ENCODE data around the gene GKN2. TPM values are rescaled to one million over a fixed set of nuclear protein-coding genes. Genes with fewer than 3 reads are reported as not detected.

The GKN2 gene
- total RNA-seq, 1 experiment from 2014 or later: not detected

GRCh38 chr2:68942827-68943226 is 9.9 kb downstream of the GKN2 start:
- peaks cover 12% of the 10 kb centered on the region for H3K4me1 Mint-ChIP-seq

DNA sequence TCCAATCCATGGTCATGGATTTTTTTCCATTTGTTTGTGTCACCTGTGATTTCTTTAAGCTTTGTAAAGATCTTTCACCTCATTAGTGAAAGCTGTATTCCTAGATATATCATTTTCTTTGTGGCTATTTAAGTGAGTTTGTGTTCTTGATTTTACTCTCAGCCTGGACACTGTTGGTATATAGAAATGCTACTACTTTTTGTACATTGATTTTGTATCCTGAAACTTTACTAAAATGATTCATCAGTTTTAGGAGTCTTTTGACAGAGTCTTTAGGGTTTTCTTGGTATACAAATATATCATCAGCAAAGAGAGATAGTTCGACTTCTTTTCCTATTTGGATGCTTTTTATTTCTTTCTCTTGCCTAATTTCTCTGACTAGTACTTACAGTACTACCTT is 12.3 kb downstream of the GKN2 start:
- Mint-ChIP-seq H3K27me3 (ENCODE audit: low read depth) (peaks cover 9% of the 10 kb centered on the region), H3K4me1 (peaks cover 12% of the 10 kb centered on the region), H3K27ac (no peak overlapping the region), H3K9me3 (peaks cover 15% of the 10 kb centered on the region), H3K4me3 (no peak overlapping the region), H3K36me3 (no peaks in the 10 kb centered on the region)
- DNase-seq (ENCODE audit: low spot score) (no peak), ATAC-seq (no peak)
- ChIA-PET POLR2A (no interaction called here), CTCF (no interaction called here)
- TF ChIP-seq RELA (CRISPR knock-in tag; IDR thresholded peaks at IDR 0.05; ENCODE audit: borderline replicate concordance) (no peak), HMGA2 (CRISPR knock-in tag; IDR thresholded peaks at IDR 0.05) (no peak), ZNF232 (CRISPR knock-in tag; IDR thresholded peaks at IDR 0.05) (no peak), ZNF219 (CRISPR knock-in tag; IDR thresholded peaks at IDR 0.05; ENCODE audit: borderline replicate concordance) (no peak), TCF7 (CRISPR knock-in tag; IDR thresholded peaks at IDR 0.05; ENCODE audit: low read depth) (no peak), NFYB (CRISPR knock-in tag; conservative IDR thresholded peaks at IDR 0.05; ENCODE audit: low read depth) (no peak), ZNF396 (CRISPR knock-in tag; IDR thresholded peaks at IDR 0.05; ENCODE audit: borderline replicate concordance) (no peak), ZNF425 (CRISPR knock-in tag; conservative IDR thresholded peaks at IDR 0.05) (no peak), EMX1 (CRISPR knock-in tag; IDR thresholded peaks at IDR 0.05) (no peak)
- TF ChIP-seq, protein P1, sequence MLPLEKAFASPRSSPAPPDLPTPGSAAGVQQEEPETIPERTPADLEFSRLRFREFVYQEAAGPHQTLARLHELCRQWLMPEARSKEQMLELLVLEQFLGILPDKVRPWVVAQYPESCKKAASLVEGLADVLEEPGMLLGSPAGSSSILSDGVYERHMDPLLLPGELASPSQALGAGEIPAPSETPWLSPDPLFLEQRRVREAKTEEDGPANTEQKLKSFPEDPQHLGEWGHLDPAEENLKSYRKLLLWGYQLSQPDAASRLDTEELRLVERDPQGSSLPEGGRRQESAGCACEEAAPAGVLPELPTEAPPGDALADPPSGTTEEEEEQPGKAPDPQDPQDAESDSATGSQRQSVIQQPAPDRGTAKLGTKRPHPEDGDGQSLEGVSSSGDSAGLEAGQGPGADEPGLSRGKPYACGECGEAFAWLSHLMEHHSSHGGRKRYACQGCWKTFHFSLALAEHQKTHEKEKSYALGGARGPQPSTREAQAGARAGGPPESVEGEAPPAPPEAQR (CRISPR knock-in tag; IDR thresholded peaks at IDR 0.05): no peak
- TF ChIP-seq, protein P2, sequence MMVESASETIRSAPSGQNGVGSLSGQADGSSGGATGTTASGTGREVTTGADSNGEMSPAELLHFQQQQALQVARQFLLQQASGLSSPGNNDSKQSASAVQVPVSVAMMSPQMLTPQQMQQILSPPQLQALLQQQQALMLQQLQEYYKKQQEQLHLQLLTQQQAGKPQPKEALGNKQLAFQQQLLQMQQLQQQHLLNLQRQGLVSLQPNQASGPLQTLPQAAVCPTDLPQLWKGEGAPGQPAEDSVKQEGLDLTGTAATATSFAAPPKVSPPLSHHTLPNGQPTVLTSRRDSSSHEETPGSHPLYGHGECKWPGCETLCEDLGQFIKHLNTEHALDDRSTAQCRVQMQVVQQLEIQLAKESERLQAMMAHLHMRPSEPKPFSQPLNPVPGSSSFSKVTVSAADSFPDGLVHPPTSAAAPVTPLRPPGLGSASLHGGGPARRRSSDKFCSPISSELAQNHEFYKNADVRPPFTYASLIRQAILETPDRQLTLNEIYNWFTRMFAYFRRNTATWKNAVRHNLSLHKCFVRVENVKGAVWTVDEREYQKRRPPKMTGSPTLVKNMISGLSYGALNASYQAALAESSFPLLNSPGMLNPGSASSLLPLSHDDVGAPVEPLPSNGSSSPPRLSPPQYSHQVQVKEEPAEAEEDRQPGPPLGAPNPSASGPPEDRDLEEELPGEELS (CRISPR knock-in tag; IDR thresholded peaks at IDR 0.05): no peak
- TF ChIP-seq, protein P3, sequence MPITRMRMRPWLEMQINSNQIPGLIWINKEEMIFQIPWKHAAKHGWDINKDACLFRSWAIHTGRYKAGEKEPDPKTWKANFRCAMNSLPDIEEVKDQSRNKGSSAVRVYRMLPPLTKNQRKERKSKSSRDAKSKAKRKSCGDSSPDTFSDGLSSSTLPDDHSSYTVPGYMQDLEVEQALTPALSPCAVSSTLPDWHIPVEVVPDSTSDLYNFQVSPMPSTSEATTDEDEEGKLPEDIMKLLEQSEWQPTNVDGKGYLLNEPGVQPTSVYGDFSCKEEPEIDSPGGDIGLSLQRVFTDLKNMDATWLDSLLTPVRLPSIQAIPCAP (CRISPR knock-in tag; IDR thresholded peaks at IDR 0.05): no peak

More at GRCh38 chr2:68942827-68943226, 9.9 kb downstream of the GKN2 start:
- DNase-seq (ENCODE audit: low spot score) (no peak), ATAC-seq (no peak)
- POLR2A ChIA-PET: no interaction called here
- H3K4me3 Mint-ChIP-seq: no peak overlapping the region
- CTCF ChIA-PET: interaction anchor here (0.7 to 2.7 kb wide), 30 partner anchors 10 to 480 kb away, joined by 3 to 45 read pairs (median 4); no protein-coding TSS in a partner anchor
- H3K36me3 Mint-ChIP-seq: no peaks in the 10 kb centered on the region
- H3K9me3 Mint-ChIP-seq: peaks cover 15% of the 10 kb centered on the region
- TF ChIP-seq ELF4 (CRISPR knock-in tag; IDR thresholded peaks at IDR 0.05; ENCODE audit: low read depth) (no peak), NFATC4 (CRISPR knock-in tag; IDR thresholded peaks at IDR 0.05) (no peak), ATF6 (CRISPR knock-in tag; IDR thresholded peaks at IDR 0.05) (no peak), FOXK1 (CRISPR knock-in tag; IDR thresholded peaks at IDR 0.05) (no peak), USF1 (CRISPR knock-in tag; IDR thresholded peaks at IDR 0.05) (no peak), RORB (CRISPR knock-in tag; IDR thresholded peaks at IDR 0.05) (no peak)
- TF ChIP-seq, protein P4, sequence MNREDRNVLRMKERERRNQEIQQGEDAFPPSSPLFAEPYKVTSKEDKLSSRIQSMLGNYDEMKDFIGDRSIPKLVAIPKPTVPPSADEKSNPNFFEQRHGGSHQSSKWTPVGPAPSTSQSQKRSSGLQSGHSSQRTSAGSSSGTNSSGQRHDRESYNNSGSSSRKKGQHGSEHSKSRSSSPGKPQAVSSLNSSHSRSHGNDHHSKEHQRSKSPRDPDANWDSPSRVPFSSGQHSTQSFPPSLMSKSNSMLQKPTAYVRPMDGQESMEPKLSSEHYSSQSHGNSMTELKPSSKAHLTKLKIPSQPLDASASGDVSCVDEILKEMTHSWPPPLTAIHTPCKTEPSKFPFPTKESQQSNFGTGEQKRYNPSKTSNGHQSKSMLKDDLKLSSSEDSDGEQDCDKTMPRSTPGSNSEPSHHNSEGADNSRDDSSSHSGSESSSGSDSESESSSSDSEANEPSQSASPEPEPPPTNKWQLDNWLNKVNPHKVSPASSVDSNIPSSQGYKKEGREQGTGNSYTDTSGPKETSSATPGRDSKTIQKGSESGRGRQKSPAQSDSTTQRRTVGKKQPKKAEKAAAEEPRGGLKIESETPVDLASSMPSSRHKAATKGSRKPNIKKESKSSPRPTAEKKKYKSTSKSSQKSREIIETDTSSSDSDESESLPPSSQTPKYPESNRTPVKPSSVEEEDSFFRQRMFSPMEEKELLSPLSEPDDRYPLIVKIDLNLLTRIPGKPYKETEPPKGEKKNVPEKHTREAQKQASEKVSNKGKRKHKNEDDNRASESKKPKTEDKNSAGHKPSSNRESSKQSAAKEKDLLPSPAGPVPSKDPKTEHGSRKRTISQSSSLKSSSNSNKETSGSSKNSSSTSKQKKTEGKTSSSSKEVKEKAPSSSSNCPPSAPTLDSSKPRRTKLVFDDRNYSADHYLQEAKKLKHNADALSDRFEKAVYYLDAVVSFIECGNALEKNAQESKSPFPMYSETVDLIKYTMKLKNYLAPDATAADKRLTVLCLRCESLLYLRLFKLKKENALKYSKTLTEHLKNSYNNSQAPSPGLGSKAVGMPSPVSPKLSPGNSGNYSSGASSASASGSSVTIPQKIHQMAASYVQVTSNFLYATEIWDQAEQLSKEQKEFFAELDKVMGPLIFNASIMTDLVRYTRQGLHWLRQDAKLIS (CRISPR knock-in tag; IDR thresholded peaks at IDR 0.05; ENCODE audit: borderline replicate concordance): no peak
- no peak overlapping the region for H3K27ac Mint-ChIP-seq
- H3K27me3 Mint-ChIP-seq (ENCODE audit: low read depth): peaks cover 9% of the 10 kb centered on the region

Data from WTC11 (cell line).